NB4 (cell line): Measurements from ENCODE around the gene NFIB.

Experiments
- DNase-seq: peaks from one replicate; pipeline ENCODE4 v3.0.0; 2010; ENCODE audit warnings: low read depth
- H3K4me3 ChIP-seq: one replicate; pipeline ENCODE4 v1.5.1; 2011; ENCODE audit warnings: mild to moderate bottlenecking, low read depth, low read length, moderate library complexity
- MAX ChIP-seq: IDR thresholded peaks from 2 replicates; pipeline ENCODE4 v1.6.1; 2011; ENCODE audit warnings: low read depth, low read length
- MYC ChIP-seq: IDR thresholded peaks from 2 replicates; pipeline ENCODE4 v1.6.1; 2011; ENCODE audit warnings: low read depth, low read length
- POLR2A ChIP-seq: IDR thresholded peaks from 2 replicates; pipeline ENCODE4 v1.6.1; 2011; ENCODE audit warnings: mild to moderate bottlenecking; ENCODE audit not compliant: insufficient read length; ENCODE audit errors: extremely low read depth
- TF ChIP-seq, protein P1 (sequence below): IDR thresholded peaks from one replicate; pipeline ENCODE4 v1.5.1; 2012; ENCODE audit warnings: low read depth, low read length

Gene NFIB

DNA sequence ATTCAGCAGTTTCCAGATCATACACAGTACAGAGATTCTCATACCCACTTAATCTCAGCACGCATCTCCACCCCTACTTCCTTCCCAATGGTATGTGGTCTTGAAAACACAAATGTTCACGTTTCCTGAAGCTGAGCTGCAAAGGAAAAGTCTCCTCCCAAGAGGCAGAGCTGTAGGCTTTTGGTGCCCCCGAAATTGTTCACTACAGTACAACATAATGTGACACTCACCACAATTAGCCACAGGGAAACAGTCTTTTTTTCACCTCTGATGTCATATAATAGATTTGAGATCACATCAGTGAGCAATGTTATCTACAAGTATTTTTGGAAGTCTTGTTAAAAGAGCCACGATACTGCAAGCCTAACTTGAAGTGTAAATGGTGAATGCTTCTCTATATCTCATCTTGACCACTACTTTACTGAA lies 40.2 kb downstream of the NFIB start:
- TF ChIP-seq MAX, result no peak
- no peak for TF ChIP-seq POLR2A
- no peak for TF ChIP-seq MYC
- TF ChIP-seq, protein P1, sequence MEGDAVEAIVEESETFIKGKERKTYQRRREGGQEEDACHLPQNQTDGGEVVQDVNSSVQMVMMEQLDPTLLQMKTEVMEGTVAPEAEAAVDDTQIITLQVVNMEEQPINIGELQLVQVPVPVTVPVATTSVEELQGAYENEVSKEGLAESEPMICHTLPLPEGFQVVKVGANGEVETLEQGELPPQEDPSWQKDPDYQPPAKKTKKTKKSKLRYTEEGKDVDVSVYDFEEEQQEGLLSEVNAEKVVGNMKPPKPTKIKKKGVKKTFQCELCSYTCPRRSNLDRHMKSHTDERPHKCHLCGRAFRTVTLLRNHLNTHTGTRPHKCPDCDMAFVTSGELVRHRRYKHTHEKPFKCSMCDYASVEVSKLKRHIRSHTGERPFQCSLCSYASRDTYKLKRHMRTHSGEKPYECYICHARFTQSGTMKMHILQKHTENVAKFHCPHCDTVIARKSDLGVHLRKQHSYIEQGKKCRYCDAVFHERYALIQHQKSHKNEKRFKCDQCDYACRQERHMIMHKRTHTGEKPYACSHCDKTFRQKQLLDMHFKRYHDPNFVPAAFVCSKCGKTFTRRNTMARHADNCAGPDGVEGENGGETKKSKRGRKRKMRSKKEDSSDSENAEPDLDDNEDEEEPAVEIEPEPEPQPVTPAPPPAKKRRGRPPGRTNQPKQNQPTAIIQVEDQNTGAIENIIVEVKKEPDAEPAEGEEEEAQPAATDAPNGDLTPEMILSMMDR, result no peak
- no peak for DNase-seq
- H3K4me3 ChIP-seq, result no peak overlapping the region

DNA sequence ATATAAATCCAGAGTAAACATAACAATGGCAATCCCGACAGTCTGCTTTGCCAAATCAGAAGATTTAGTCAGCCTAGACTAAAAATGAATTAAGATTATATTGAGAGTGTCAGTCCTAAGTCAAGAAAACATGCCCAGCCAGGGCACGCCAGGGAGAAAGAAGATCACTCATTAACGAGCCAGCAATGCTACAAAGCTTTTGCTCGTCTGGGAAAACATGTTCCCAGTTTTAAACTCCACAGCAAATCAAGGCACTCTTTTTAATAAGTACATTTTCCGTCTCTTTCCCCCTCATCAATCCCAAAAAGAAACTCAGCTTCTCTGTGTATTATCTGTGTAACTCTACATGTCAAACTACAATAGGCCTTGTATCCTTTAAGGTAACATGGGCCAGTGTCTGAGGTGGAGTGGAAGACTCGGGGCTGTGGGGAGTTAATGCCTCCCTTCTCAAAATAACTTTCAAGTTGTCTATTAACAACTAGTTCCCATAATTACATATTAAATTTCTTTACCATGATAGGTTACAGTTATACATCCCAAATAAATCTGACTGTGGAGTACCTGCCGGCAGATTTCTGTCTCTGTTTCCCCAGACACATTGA lies 40.9 kb downstream of the NFIB start:
- TF ChIP-seq, protein P1, result no peak
- no peak for TF ChIP-seq MAX
- TF ChIP-seq MYC, result no peak
- TF ChIP-seq POLR2A, result no peak
- no peak overlapping the region for H3K4me3 ChIP-seq

GRCh38 chr9:14271093-14271673 lies 42.8 kb downstream of the NFIB start:
- no peak overlapping the region for H3K4me3 ChIP-seq
- no peak for DNase-seq
- TF ChIP-seq, protein P1, result no peak
- no peak for TF ChIP-seq POLR2A
- TF ChIP-seq MAX, result no peak
- TF ChIP-seq MYC, result no peak

More for the DNA sequence above, 40.9 kb downstream of the NFIB start:
- DNase-seq, result no peak

DNA sequence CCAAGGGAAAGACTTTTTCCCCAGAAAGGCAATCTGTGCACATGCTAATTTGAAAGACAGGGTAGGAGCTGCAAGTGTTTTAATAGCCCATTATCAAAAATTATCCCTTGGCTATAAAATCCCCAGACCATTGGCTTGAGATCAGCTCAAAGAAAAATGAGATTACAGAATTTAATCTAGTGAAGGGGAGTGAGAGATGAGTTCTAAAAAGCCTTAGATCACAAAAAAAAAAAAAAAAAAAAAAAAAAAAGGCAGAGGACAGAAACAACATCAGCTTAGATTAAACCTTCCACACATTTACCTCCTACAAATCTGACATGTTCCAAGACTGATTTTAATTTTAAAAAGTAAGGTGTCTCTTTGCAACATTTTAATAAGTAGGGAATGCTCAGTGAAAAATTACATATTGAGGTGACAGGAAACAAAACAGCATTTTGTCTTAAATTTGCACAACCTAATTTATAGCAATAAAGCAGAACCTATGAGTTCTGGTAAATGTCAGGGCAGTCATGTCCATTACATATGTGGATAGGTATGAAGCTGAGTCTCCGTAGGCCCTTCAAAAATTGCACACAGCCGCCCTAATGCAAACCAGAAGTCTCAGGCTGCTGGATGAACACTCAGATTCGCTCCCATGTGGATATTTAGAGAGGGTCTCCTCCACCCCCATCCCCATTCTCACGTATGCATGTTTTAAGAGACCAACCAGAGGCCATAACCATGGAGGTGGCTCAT lies 43.4 kb downstream of the NFIB start:
- H3K4me3 ChIP-seq, result no peak overlapping the region
- DNase-seq, result no peak
- TF ChIP-seq MAX, result no peak
- no peak for TF ChIP-seq MYC
- TF ChIP-seq, protein P1, result no peak
- no peak for TF ChIP-seq POLR2A

DNA sequence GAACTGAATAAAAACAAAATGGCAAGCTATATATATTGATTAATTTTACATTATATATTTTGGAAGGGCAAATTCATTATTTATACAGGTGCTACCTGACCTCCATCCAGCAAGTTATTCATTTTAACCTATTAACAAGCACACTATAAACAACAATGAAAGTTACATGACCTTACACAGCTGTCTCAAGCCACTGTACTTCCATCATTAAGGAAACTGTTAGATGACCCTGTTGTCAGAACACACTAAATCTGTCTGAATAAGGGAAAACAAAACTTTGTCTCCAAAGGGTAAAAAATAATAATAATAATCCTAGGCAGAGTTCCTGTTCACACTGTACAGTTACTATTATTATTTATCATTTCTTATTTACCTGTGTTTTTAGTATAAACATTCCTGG lies 44.0 kb downstream of the NFIB start:
- TF ChIP-seq MYC (no peak), MAX (no peak), POLR2A (no peak)
- TF ChIP-seq, protein P1, result no peak
- H3K4me3 ChIP-seq, result no peak overlapping the region
- no peak for DNase-seq
